ENCODE results near the gene SIRT5.

DNA sequence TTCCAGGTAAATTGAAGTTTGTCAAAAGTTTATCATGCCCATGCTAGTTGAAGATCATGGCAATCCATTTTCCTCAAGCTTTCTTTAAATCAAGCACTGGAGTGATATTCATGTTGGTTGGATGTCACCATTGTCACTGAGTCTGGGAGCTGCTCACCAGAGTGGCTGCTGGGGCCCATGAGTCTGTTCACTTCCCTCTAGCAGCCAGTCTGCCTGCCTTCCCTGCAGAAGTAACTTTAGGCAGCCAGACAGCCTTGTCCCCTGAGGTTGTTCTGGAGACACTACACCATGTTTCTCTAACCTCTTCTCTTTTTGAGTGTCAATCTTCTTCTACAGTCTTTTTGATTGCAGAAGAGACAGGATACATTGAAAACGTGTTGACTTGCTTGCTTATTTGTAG is 5.5 kb downstream of the SIRT5 start:
- TF ChIP-seq, protein P1, sequence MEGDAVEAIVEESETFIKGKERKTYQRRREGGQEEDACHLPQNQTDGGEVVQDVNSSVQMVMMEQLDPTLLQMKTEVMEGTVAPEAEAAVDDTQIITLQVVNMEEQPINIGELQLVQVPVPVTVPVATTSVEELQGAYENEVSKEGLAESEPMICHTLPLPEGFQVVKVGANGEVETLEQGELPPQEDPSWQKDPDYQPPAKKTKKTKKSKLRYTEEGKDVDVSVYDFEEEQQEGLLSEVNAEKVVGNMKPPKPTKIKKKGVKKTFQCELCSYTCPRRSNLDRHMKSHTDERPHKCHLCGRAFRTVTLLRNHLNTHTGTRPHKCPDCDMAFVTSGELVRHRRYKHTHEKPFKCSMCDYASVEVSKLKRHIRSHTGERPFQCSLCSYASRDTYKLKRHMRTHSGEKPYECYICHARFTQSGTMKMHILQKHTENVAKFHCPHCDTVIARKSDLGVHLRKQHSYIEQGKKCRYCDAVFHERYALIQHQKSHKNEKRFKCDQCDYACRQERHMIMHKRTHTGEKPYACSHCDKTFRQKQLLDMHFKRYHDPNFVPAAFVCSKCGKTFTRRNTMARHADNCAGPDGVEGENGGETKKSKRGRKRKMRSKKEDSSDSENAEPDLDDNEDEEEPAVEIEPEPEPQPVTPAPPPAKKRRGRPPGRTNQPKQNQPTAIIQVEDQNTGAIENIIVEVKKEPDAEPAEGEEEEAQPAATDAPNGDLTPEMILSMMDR (IDR thresholded peaks at IDR 0.05) = no peak
- TF ChIP-seq POLR2A (IDR thresholded peaks at IDR 0.05) = no peak
- no peak for TF ChIP-seq EP300 (IDR thresholded peaks at IDR 0.05)

Measured in upper lobe of left lung (tissue), 4 donors.